Embryonic facial prominence (tissue), 1 donor: Measurements from ENCODE around the gene CHKA.
A peak's percentile ranks its signal among the peaks of the same experiment; 100 is the strongest.

Experiments
- DNase-seq: peaks from one replicate; pipeline ENCODE4 v3.0.0-alpha.2; 2016; ENCODE audit errors: extremely low spot score

CHKA gene

GRCh38 chr11:68033708-68034045, 87.5 kb downstream of the CHKA start:
- no peak for DNase-seq

GRCh38 chr11:68032997-68033707, 88.0 kb downstream of the CHKA start:
- DNase-seq = no peak

- DNase-seq = no peak
These were observed 89.2 kb downstream of the CHKA start for GRCh38 chr11:68032003-68032402.

- DNase-seq = no peak
These were observed 90.1 kb downstream of the CHKA start for GRCh38 chr11:68031144-68031464.

- DNase-seq = peak; percentile 99
These were observed 90.7 kb downstream of the CHKA start, which contains the start of gene NDUFS8 for GRCh38 chr11:68030318-68031143. NDUFS8 (plus strand) TSS chr11:68030681; CDS start chr11:68032152, 1,471 bp downstream.

- no peak for DNase-seq
These were observed 92.2 kb downstream of the CHKA start for GRCh38 chr11:68028802-68029545.

GRCh38 chr11:68027667-68028066, 93.5 kb downstream of the CHKA start:
- DNase-seq = no peak

GRCh38 chr11:68026391-68027105, 94.6 kb downstream of the CHKA start:
- no peak for DNase-seq

- no peak for DNase-seq
These were observed 96.1 kb downstream of the CHKA start for GRCh38 chr11:68025047-68025446.

GRCh38 chr11:68024508-68024907, 96.7 kb downstream of the CHKA start:
- DNase-seq = no peak

- no peak for DNase-seq
These were observed 98.7 kb downstream of the CHKA start for GRCh38 chr11:68022531-68022930.

- no peak for DNase-seq
These were observed 99.9 kb downstream of the CHKA start for GRCh38 chr11:68021167-68021787.

- DNase-seq = no peak
These were observed 100.6 kb downstream of the CHKA start for GRCh38 chr11:68020575-68020974.

GRCh38 chr11:68019486-68019885, 101.7 kb downstream of the CHKA start:
- DNase-seq = no peak

GRCh38 chr11:68018730-68019190, 102.4 kb downstream of the CHKA start:
- no peak for DNase-seq

- no peak for DNase-seq
These were observed 103.0 kb downstream of the CHKA start for GRCh38 chr11:68017980-68018729.

- no peak for DNase-seq
These were observed 104.0 kb downstream of the CHKA start for GRCh38 chr11:68016904-68017817.

- no peak for DNase-seq
These were observed 104.9 kb downstream of the CHKA start for GRCh38 chr11:68016161-68016903.

- DNase-seq = no peak
These were observed 105.7 kb downstream of the CHKA start for GRCh38 chr11:68015467-68015866.
